Activated T-cell treated with anti-CD3 and anti-CD28 coated beads, Interleukin-2, amount 50 U/mL, for 24 hours (primary cell): ENCODE data around the gene CCDC146.

Experiments
- DNase-seq: peaks from one replicate; pipeline ENCODE4 v3.0.0-alpha.2; 2020
- H3K27ac Mint-ChIP-seq: 2 replicates; pipeline ENCODE4 v1.8.0; 2020; ENCODE audit warnings: mild to moderate bottlenecking, mixed read lengths
- H3K27me3 Mint-ChIP-seq: 2 replicates; pipeline ENCODE4 v1.8.0; 2020; ENCODE audit warnings: mixed read lengths
- H3K36me3 Mint-ChIP-seq: 2 replicates; pipeline ENCODE4 v1.8.0; 2020; ENCODE audit warnings: low read depth, mixed read lengths
- H3K4me1 Mint-ChIP-seq: 2 replicates; pipeline ENCODE4 v1.8.0; 2020; ENCODE audit warnings: low read depth, mixed read lengths
- H3K4me3 Mint-ChIP-seq: 2 replicates; pipeline ENCODE4 v1.8.0; 2020; ENCODE audit warnings: mild to moderate bottlenecking, moderate library complexity, mixed read lengths
- H3K9me3 Mint-ChIP-seq: 2 replicates; pipeline ENCODE4 v1.8.0; 2020; ENCODE audit warnings: mixed read lengths

Gene CCDC146

GRCh38 chr7:77293046-77293445 is 170.6 kb downstream of the CCDC146 start:
- H3K27ac Mint-ChIP-seq: no peak overlapping the region
- H3K4me3 Mint-ChIP-seq: no peak overlapping the region
- no peaks in the 10 kb centered on the region for H3K4me1 Mint-ChIP-seq
- peaks cover 20% of the 10 kb centered on the region for H3K36me3 Mint-ChIP-seq
- H3K27me3 Mint-ChIP-seq: no peaks in the 10 kb centered on the region
- peaks cover 12% of the 10 kb centered on the region for H3K9me3 Mint-ChIP-seq
- DNase-seq: no peak

DNA sequence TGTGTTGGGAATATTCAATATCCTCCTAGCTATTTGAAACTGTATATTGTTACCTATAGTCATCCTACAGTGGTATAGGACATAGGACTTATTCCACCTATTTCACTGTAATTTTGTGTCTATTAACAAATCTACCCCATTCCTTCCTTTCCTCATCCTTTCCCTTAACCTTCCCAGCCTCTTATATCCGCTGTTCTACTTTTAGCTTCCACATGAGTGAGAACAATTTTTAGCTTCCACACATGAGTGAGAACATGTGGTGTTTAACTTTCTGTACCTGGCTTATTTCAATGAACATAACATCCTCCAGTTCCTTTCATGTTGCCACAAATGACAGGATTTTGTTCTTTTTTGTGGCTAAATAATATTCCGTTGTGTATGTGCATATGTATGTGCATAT is 173.1 kb downstream of the CCDC146 start:
- DNase-seq: no peak

DNA sequence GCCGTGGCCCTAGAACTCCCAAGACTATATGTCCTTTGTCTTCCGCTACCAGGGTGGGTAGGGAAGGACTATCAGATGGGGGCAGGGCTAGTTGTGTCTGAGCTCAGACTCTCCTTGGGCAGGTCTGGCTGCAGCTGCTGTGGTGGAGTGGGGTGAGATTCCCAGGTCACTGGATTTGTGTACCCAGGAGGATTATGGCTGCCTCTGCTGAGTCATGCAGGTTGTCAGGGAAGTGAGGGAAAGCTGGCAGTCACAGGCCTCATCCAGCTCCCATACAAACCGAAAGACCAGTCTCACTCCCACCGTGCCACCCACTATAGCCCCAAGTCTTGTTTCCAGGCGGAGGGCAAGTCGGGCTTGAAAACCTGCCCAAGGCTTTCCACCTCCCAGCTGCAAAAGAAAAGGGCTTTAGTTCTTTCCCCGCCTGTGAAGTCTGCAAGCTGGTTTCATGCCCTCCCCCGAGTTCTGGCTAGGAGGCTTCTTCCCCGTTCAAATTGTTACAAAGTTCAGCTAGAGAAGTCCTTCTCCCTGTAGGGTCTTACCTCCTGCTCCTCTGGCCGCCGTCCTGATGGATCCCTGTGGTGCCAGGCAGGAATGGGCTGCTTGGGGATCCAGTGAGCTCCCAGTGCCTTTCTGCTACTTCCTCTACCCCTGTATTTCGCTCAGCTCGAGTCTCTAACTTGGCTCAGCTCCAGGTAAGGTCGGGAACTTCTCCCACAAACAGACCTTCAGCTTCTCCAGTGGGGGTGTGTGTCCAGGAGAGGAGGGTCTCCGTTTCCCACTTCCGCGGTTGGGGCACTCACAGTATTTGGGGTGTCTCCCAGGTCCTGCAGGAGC is 184.0 kb downstream of the CCDC146 start:
- peaks cover 40% of the 10 kb centered on the region for H3K36me3 Mint-ChIP-seq
- no peak overlapping the region for H3K27ac Mint-ChIP-seq
- H3K4me3 Mint-ChIP-seq: no peak overlapping the region
- DNase-seq: no peak
- H3K4me1 Mint-ChIP-seq: peaks cover 5% of the 10 kb centered on the region
- H3K9me3 Mint-ChIP-seq: peaks cover 21% of the 10 kb centered on the region
- H3K27me3 Mint-ChIP-seq: no peaks in the 10 kb centered on the region

More for the DNA sequence above, 173.1 kb downstream of the CCDC146 start:
- peaks cover 8% of the 10 kb centered on the region for H3K36me3 Mint-ChIP-seq
- H3K9me3 Mint-ChIP-seq: peaks cover 8% of the 10 kb centered on the region
- no peaks in the 10 kb centered on the region for H3K27me3 Mint-ChIP-seq
- no peaks in the 10 kb centered on the region for H3K4me1 Mint-ChIP-seq
- H3K4me3 Mint-ChIP-seq: no peak overlapping the region
- no peak overlapping the region for H3K27ac Mint-ChIP-seq

DNA sequence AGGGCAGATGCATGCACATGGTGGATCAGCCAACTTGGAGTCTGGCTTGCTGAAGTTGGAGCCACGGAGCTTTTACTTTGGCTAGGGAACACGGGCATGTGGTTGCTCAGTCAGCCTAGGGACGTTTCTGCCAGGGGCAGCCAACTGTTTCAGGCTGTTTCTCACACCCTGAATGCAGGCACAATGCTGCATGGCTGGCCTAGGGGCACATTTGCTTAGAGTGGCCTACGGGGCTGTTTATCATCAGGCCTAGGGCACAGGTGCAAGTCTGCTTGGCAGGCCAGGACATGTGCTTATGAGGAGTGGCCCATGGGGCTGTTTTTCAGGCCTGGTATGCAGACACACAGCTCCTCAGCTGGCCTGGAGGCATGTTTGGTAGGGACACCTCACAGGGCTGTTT is 186.4 kb downstream of the CCDC146 start:
- peaks cover 8% of the 10 kb centered on the region for H3K9me3 Mint-ChIP-seq
- H3K27me3 Mint-ChIP-seq: no peaks in the 10 kb centered on the region
- H3K4me1 Mint-ChIP-seq: peaks cover 5% of the 10 kb centered on the region
- no peak for DNase-seq
- no peak overlapping the region for H3K4me3 Mint-ChIP-seq
- H3K36me3 Mint-ChIP-seq: peaks cover 39% of the 10 kb centered on the region
- H3K27ac Mint-ChIP-seq: no peak overlapping the region

- Mint-ChIP-seq H3K4me3 (no peak overlapping the region), H3K9me3 (peaks cover 2% of the 10 kb centered on the region), H3K27me3 (no peaks in the 10 kb centered on the region), H3K27ac (no peak overlapping the region), H3K4me1 (peaks cover 5% of the 10 kb centered on the region), H3K36me3 (peaks cover 35% of the 10 kb centered on the region)
- no peak for DNase-seq
Measured at GRCh38 chr7:77309714-77310220, 187.4 kb downstream of the CCDC146 start.

DNA sequence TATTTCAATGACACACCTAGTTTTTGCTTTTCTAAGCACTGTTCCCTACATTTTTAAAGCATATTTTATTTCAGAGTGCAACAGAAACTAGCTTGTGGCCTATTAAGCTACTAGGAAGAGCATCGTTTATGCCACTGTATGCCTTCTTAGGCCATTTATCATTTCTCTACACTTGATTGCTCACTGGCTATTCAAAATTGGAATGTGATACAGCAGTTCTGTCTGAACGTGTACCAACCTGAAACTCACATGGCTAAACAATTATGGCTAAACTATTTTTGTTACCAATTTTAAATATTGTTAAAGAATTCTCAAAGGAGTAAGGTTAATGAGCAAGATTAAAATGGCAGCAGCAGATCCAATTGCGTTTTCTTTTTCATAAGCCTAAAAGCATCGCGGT is 188.6 kb downstream of the CCDC146 start:
- peaks cover 34% of the 10 kb centered on the region for H3K36me3 Mint-ChIP-seq
- H3K4me1 Mint-ChIP-seq: peaks cover 5% of the 10 kb centered on the region
- DNase-seq: no peak
- no peak overlapping the region for H3K27ac Mint-ChIP-seq
- H3K27me3 Mint-ChIP-seq: no peaks in the 10 kb centered on the region
- no peak overlapping the region for H3K4me3 Mint-ChIP-seq
- H3K9me3 Mint-ChIP-seq: no peaks in the 10 kb centered on the region

- no peaks in the 10 kb centered on the region for H3K9me3 Mint-ChIP-seq
- H3K4me1 Mint-ChIP-seq: peaks cover 5% of the 10 kb centered on the region
- no peak overlapping the region for H3K27ac Mint-ChIP-seq
- H3K36me3 Mint-ChIP-seq: peaks cover 46% of the 10 kb centered on the region
- H3K4me3 Mint-ChIP-seq: no peak overlapping the region
- no peak for DNase-seq
- H3K27me3 Mint-ChIP-seq: no peaks in the 10 kb centered on the region
Measured at GRCh38 chr7:77313085-77313484, 190.7 kb downstream of the CCDC146 start.

DNA sequence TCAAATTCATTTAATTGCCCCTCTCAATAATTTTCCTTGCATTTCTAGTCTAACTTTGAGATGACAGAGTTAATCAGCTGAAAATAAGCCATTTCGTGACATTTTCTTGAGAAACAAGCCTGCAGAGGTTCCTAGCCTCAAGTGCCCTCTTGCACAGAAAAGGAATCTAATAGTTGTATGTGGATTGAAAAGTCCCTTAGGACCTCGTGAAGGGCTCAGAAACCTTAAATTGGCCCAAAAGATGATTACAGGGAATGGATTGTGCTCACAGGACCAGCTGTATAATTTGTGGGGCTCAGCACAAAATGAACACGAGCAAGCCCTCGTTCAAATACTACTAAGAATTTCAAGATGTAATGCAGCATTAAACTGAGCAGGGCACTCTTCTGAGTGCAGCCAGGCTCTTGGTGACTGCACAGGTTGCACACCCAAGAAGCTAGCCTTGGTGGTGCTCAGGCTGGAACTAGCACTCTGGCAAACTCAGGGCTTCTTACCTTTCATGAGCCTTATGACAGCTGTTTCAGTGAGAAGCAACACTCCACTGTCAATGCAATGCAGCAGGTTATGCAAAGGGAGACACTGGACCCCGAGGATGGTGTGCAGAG is 191.6 kb downstream of the CCDC146 start:
- H3K36me3 Mint-ChIP-seq: peaks cover 53% of the 10 kb centered on the region
- no peaks in the 10 kb centered on the region for H3K27me3 Mint-ChIP-seq
- no peak overlapping the region for H3K27ac Mint-ChIP-seq

DNA sequence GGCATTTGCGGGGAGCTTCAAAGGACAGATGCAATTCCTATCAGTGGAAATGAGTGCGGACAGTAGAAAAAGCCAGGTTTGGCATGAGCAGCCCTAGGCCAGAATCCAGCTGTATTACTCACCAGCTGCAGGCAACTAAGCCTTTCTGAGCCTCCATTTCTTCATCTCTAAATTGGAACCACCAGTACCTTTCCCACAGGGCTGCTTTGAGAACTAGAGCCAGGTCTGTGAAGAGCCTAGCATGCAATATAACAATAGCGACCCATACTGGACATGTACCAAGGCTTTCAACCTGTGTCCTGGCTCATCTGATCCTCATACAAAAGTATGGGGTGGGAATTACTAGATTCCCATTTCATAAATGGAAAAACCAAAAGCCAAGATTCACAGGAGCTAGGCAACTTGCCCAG is 192.8 kb downstream of the CCDC146 start:
- Mint-ChIP-seq H3K27me3 (no peaks in the 10 kb centered on the region), H3K9me3 (no peaks in the 10 kb centered on the region), H3K4me1 (no peaks in the 10 kb centered on the region), H3K27ac (no peak overlapping the region), H3K36me3 (peaks cover 60% of the 10 kb centered on the region), H3K4me3 (no peak overlapping the region)
- DNase-seq: no peak

More for the DNA sequence above, 191.6 kb downstream of the CCDC146 start:
- no peak for DNase-seq
- H3K4me3 Mint-ChIP-seq: no peak overlapping the region
- no peaks in the 10 kb centered on the region for H3K9me3 Mint-ChIP-seq
- peaks cover 5% of the 10 kb centered on the region for H3K4me1 Mint-ChIP-seq

- peaks cover 55% of the 10 kb centered on the region for H3K36me3 Mint-ChIP-seq
Measured at GRCh38 chr7:77316219-77316978, 194.0 kb downstream of the CCDC146 start.

DNA sequence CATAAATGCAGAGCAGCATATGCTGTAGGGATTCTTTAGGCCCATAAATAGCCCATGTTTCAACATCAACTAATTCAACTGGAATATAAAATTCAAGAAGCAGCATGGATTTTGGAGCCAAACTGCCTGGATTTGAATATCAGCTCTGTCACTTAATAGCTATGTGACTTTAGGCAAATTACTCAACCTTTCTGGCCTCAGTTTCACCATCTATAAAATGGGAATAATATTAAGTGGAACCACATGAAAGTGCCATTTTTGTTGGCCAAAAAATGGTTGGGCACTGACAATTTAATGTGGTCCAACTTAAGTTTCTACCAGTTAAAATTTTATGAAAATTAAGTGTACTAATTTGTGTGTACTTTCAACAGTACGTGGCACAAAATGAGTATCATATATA is 195.6 kb downstream of the CCDC146 start:
- Mint-ChIP-seq H3K27me3 (no peaks in the 10 kb centered on the region), H3K4me1 (no peaks in the 10 kb centered on the region), H3K27ac (no peak overlapping the region), H3K4me3 (no peak overlapping the region), H3K36me3 (peaks cover 43% of the 10 kb centered on the region), H3K9me3 (no peaks in the 10 kb centered on the region)
- no peak for DNase-seq

More at GRCh38 chr7:77316219-77316978, 194.0 kb downstream of the CCDC146 start:
- DNase-seq: no peak
- Mint-ChIP-seq H3K4me1 (no peaks in the 10 kb centered on the region), H3K9me3 (no peaks in the 10 kb centered on the region), H3K27ac (no peak overlapping the region), H3K4me3 (no peak overlapping the region), H3K27me3 (no peaks in the 10 kb centered on the region)

GRCh38 chr7:77320137-77320536 is 197.7 kb downstream of the CCDC146 start:
- Mint-ChIP-seq H3K36me3 (peaks cover 40% of the 10 kb centered on the region), H3K4me1 (no peaks in the 10 kb centered on the region), H3K27me3 (no peaks in the 10 kb centered on the region), H3K4me3 (no peak overlapping the region), H3K9me3 (no peaks in the 10 kb centered on the region), H3K27ac (no peak overlapping the region)
- no peak for DNase-seq

GRCh38 chr7:77320714-77321113 is 198.3 kb downstream of the CCDC146 start:
- Mint-ChIP-seq H3K27ac (no peak overlapping the region), H3K4me3 (no peak overlapping the region), H3K27me3 (no peaks in the 10 kb centered on the region), H3K4me1 (no peaks in the 10 kb centered on the region), H3K36me3 (peaks cover 38% of the 10 kb centered on the region), H3K9me3 (no peaks in the 10 kb centered on the region)
- DNase-seq: no peak

DNA sequence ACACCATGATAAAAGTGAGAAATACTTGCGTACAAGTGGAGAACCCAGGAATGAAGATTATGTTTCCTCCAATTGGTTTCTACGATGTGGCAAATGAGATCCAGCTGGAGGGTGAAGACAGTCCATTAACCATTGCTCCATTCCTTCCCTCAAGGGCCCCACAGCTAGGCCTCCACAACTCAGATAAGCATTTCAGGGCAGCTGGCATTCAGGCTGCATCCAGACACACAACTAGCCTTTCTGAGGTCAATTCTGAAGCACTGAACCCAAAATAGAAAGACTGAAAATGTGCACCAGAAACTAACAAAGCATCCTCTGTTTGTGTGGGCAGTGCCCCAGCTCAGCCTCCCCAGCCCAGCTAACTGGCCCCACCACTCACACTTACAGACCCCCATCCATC is 198.9 kb downstream of the CCDC146 start:
- Mint-ChIP-seq H3K27me3 (no peaks in the 10 kb centered on the region), H3K36me3 (peaks cover 35% of the 10 kb centered on the region), H3K9me3 (no peaks in the 10 kb centered on the region), H3K4me3 (no peak overlapping the region), H3K27ac (no peak overlapping the region), H3K4me1 (peaks cover 6% of the 10 kb centered on the region)
- no peak for DNase-seq
